HG03103 (cell line): ENCODE results near the gene SFTA2.

Experiments
- ATAC-seq: cut with Tn5 transposase; IDR thresholded peaks from one replicate; pipeline ENCODE4 v1.9.1; 2021; ENCODE audit warnings: low read depth; ENCODE audit not compliant: unreplicated experiment

SFTA2 gene

DNA sequence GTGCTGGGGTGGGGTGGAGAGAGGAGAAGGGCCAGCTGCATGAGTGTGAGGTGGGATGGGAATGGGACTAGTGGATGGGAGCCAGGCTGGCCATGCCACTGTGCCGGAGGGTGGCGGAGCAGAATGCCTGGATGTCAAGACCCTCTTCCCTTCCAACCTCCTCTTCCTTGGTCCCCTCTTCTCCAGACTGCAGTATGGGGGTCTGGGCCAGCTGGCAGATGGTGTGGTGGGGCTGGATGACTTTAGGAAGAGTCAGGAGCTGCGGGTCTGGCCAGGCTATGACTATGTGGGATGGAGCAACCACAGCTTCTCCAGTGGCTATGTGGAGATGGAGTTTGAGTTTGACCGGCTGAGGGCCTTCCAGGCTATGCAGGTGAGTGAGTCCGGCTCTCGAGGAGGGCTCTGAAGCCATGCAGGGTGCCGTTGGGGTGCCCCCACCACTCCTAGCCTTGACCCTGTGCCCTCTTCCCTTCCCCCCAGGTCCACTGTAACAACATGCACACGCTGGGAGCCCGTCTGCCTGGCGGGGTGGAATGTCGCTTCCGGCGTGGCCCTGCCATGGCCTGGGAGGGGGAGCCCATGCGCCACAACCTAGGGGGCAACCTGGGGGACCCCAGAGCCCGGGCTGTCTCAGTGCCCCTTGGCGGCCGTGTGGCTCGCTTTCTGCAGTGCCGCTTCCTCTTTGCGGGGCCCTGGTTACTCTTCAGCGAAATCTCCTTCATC, 40.0 kb downstream of the SFTA2 start:
- ATAC-seq: no peak

- ATAC-seq: no peak
These were observed 40.6 kb downstream of the SFTA2 start for GRCh38 chr6:30891450-30891723.

DNA sequence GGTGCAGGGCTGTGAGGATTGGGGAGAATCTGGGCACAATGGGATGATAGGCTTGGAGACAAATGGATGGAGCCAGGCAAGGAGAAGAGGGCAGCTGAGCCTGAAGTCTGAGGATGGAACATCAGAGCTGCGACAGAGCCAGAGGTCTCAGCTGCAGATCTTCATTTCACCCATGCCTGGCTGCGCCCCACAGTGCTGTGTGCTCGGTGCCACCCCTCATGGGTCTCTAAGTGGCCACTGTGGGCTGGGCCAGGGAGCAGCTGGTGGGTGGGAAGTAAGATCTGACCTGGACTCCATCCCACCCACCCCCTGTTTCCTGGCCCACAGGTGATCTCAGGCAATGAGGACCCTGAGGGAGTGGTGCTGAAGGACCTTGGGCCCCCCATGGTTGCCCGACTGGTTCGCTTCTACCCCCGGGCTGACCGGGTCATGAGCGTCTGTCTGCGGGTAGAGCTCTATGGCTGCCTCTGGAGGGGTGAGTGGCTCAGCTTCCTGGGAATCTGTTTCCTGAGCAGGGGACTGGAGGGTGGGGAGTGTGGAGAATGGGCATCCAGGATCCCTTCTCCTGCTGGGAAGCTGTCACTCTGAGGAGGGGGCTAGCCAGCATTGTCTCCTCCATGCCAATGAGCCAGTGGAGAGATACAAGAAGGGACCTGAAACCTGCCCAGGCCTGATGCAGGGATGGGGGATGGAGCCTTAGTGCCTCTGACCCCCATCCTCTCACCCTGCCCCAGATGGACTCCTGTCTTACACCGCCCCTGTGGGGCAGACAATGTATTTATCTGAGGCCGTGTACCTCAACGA, 41.1 kb downstream of the SFTA2 start:
- no peak for ATAC-seq

- no peak for ATAC-seq
These were observed 41.9 kb downstream of the SFTA2 start for GRCh38 chr6:30889921-30890645.

DNA sequence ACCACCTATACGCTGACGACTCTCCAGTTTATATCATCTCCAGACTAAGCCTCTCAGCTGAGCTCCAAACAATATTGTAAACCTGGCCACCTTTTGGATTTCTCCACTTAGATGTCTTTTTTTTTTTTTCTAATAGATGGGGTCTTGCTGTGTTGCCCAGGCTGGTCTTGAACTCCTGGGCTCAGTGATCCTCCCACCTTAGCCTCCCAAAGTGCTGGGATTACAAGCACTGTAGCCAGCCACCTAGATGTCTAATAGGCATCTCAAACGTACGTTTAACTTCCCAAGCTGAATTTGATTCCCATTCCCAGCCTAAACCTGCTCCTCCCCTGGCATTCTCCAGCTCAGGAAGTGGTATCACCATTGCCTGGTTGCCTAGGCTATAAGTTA, 42.5 kb downstream of the SFTA2 start:
- no peak for ATAC-seq

GRCh38 chr6:30888816-30889495, 43.0 kb downstream of the SFTA2 start:
- ATAC-seq: no peak

DNA sequence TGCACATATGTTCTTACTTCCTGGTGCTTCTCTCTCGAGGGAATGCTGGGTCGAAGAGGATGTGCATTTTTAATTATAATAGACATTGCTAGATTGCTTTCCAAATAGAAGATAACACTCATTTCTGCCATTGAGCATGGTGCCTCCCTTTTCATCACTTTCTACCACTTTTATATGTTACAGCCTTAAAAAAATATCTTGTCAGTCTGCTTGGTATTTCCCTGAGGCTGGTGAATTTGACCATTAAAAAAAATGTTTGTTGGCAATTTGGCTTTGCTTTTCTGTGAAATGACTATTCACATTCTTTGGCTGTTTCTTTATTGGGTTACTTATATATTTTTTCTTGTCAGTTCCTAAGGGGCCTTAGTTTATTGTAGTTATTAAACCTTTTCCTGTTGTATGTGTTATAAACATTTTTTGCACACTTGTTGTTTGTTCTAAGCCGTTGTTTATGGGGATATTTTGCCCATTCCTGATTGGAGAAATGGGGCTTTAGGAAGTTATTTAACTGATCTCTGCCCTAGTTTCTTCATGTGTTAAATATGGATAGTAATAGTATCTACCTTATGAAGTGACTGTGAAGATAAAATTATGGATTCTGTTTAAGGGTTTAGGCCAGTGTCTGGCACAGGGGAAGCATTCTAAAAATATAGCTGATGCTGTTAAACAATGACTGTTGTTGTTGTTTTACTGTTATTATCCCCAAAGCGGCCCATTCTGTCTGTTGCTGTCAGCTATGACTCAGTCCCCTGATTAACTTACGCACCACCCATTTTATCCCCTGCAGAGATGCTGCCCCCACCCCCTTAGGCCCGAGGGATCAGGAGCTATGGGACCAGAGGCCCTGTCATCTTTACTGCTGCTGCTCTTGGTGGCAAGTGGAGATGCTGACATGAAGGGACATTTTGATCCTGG, 43.8 kb downstream of the SFTA2 start:
- no peak for ATAC-seq

DNA sequence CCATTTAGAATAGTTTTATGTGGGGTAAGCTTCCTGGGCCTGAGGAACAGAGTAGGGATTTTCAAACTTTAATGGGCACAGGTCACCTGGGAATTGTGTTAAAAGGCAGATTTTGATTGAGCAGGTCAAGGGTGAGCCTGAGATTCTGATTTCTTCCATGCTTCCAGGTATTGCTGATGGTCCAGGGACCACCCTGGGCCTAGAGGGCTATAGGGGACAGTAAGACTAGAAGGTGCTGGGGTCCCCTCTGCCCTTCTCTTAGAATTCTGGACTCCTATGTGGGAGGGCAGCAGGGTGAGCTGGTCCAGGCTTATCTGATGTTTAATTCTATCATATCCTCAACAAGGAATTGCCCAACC, 45.1 kb downstream of the SFTA2 start:
- no peak for ATAC-seq

- ATAC-seq: no peak
These were observed 45.7 kb downstream of the SFTA2 start for GRCh38 chr6:30885999-30886896.

DNA sequence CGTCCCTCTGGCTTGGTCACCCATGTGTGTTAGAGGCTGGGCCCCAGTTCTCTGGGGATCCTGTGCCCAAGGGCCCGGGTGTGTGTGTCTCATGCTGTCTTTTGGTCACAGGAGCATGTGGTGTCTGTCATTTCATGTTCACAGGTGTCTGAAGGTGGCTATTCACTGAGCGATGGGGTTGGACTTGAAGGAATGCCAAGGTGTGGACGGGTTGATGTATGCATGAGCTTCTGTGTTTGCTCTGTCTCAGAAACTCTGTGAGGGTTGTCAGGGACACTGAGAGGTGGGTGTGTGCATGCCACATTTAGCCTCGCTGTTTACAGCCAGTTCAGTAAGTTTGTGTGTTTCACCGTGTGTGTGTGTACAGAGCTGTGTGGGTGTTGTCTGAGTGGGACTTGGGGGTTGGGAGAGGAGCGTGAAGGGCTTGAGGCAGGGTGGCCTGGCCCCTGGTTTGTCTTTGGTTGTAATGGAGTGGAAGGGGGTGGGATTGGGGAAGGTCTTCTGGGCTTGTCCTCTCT, 46.4 kb downstream of the SFTA2 start:
- ATAC-seq: no peak

DNA sequence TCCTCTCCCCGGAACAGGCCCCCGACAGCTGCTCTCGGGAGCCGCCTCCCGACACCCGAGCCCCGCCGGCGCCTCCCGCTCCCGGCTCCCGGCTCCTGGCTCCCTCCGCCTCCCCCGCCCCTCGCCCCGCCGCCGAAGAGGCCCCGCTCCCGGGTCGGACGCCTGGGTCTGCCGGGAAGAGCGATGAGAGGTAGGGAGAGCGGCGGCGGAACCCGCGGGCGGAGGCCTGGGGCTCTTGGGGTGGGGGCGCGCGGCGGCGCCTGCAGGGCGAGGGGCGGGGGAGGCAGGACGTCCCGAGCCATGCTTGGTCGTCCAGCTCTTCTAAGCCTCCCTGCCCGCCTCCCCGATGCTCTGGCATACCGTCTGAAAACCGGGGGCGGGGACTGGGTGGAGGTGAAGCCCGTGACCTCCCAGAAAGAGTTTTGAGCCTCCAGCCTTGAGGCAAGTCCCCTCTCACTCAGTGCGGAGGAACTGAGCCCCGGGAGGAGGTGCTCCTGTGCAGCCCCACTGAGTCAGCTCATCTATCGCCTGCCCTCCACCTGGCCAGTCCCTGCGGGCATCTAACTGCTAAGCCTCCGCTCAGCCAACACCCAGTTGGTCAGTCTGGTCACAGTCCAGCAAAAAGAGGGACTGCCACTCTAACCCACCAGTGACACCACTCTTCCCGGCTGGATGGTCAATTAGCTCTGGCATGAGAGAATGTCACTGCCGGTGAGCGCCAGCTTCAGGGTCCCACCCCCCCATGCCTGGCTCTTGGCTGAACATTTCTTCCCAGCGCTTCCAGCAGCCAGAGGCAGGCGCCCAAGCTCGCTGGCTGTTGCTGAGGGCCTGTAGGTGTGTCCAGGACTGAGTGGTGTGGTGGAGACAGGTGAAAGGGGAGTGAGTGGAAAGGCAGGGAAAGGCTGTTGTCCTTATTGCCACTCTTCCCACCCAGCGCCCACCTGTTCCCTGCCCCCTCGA, 47.2 kb downstream of the SFTA2 start:
- ATAC-seq: no peak

DNA sequence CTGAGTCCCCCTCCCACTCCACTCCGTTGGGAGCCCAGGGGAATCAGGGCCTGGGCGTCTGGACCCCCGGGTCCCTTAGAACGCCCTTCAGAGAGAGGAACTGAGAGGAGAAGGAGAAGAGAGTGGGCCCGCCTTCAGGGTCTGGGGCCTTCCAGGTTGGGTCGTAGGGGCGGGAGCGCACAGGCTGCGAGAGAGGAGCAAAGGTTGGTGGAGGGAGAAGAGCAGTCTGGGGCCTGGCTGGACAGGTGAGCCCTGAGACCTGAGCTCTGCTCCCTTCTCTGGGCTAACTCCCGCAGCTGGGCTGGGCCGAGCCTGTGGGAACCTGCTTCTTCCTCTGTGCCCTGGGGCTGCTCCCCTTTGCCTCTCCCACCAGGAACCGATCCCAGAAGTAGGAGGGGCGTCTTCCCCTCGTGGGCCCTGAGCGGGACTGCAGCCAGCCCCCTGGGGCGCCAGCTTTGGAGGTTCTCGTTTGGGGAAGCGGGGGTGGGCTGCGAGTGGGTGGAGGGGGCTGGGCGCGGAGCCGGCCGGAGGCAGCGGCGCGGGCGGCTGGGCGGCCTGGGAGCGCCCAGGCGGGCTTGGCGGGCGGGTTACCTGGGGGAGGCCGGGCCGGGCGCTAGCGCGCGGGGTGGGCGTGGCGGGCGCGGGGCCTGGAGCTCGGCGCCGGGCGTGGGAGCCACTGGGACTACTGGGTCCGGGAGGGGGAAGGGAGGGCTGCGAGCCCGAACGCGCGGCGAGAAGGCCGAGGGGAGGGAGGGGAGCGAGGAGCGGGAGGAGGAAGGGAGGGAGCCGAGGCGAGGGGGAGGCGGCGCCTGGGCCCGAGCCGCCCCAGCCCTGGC, 48.1 kb downstream of the SFTA2 start, which contains the start of gene DDR1:
Gene DDR1, plus strand, starts transcription at position 835 of the 836 bp plus-strand sequence. CDS start 4,211 bp downstream, outside the sequence.
- no peak for ATAC-seq

GRCh38 chr6:30882759-30883684, 48.9 kb downstream of the SFTA2 start:
- ATAC-seq: no peak

- no peak for ATAC-seq
These were observed 49.7 kb downstream of the SFTA2 start for GRCh38 chr6:30882204-30882758.

GRCh38 chr6:30881392-30882203, 50.4 kb downstream of the SFTA2 start:
- ATAC-seq: no peak
